HG03196 (cell line): ENCODE results near the gene ZFHX3.

Experiments used
- ATAC-seq: cut with Tn5 transposase; IDR thresholded peaks from one replicate; pipeline ENCODE4 v1.9.1; 2021; ENCODE audit not compliant: unreplicated experiment

Gene ZFHX3

DNA sequence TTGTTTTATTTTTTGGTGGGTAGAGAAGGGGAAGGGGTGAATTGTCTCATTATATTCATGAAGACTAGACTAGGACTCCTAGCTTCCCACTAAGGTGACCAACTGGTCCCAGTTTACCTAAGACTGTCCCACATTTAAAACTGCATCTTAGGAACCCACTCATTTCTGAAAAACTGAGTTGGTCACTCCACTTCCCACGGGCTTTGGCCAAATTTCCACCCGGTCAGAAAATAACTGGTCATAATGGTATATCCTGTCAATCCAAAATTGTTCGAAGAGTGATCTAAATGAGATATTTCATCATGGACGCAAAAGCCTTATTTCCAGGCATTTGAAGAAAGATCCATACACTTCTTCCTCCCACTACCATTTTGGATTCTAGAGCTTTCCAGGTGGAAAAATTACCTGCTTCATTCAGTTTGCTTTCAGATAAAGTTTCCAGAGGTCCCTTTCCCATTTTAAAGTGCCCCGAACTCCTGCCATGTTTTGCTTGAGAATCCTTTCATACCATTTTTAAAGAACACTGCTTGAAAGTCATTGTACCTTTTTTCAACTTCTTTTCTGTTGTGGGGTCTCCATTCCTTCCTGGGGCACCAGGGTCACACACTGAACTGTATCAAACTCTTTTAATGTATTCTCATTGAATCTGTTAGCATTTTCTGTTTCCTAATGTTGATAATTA, 21.8 kb upstream of the ZFHX3 start:
- no peak for ATAC-seq

GRCh38 chr16:73068541-73069401, 20.8 kb upstream of the ZFHX3 start:
- no peak for ATAC-seq

GRCh38 chr16:73067671-73068540, 20.0 kb upstream of the ZFHX3 start:
- no peak for ATAC-seq

GRCh38 chr16:73066927-73067670, 19.2 kb upstream of the ZFHX3 start:
- no peak for ATAC-seq

DNA sequence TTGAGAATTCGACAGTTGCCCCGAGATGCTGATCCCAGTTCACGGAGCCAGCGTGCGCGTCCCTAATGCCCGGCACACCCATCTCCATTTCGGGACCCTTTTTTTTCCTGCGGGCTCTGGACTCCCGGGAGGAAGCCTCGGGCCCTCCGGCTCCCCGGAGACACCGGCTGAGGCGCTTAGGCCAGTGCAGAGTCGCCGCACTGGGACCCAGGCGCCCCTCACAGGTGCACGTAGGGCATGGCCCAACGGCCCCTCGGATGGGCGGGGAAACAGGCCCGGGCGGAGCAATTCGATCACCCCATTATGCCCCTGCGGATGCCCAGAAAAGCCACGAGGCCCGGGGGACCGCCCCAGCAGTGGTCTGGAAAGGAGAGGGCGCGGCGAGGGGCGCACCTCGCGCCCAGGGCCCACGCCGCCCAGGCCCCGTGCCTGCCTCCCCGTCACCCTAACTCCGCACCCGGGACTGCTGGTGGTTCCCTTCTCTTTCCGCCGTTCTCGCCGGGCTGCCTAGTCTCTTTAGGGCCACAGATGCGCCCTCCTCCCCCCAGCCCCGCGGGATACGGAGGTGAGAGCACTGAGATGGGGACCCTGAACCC, 18.5 kb upstream of the ZFHX3 start:
- no peak for ATAC-seq

GRCh38 chr16:73065632-73066330, 17.9 kb upstream of the ZFHX3 start:
- no peak for ATAC-seq

GRCh38 chr16:73064994-73065545, 17.1 kb upstream of the ZFHX3 start:
- no peak for ATAC-seq

DNA sequence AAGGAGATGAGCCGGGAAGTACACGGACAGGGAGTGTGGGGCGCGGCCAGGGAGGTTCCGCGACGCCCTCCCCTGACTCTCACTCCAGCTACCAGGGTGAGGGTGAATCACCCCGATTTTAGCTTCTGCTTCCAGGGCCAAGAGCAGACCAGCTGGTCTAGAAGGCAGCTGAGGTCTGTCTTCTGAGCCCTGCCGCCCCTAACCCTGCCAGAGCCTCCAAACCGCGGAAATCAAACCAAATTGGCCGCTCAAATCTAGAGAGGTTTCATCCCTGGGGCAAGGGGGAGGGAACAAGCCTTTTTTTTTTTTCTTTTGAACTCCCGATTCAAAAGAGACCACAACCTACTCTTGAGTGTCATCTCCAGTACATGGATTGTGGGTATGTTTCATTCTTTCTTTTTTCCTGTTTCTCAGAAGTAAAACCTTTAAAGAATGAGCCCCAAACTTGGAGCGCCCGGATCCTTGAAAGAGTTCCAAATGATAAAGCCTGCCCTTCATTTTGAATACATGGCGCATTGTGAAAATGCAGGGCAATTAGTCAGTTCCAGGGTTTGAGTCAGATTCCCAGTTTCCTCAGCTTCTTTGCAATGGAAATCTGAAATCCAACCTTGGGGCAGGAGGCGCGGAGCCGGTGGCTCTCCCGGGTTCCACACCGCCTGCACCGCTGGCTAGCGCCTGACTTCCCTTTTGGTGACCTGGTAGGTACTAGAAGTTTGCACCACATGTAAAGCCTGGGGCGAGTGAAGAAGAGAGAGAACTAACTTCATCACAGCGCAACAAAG, 16.5 kb upstream of the ZFHX3 start:
- no peak for ATAC-seq

DNA sequence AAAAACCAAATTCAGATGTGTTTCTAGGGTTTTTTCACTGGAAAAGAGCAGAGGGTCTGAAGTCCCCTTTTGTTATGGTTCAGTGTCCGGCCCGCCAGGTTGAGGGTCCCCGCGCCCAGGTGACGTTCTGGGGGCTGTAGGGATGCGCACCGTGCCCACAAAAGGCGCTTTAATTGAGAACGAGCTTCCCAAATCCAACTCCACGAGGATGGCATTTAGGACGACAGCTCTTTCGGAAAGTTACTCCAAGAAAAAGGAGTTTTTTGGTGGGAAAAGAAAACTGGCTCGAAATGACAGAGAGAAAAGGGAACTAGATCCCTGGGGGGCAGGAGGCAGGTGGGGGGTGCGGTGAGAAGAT, 15.9 kb upstream of the ZFHX3 start:
- ATAC-seq = no peak

DNA sequence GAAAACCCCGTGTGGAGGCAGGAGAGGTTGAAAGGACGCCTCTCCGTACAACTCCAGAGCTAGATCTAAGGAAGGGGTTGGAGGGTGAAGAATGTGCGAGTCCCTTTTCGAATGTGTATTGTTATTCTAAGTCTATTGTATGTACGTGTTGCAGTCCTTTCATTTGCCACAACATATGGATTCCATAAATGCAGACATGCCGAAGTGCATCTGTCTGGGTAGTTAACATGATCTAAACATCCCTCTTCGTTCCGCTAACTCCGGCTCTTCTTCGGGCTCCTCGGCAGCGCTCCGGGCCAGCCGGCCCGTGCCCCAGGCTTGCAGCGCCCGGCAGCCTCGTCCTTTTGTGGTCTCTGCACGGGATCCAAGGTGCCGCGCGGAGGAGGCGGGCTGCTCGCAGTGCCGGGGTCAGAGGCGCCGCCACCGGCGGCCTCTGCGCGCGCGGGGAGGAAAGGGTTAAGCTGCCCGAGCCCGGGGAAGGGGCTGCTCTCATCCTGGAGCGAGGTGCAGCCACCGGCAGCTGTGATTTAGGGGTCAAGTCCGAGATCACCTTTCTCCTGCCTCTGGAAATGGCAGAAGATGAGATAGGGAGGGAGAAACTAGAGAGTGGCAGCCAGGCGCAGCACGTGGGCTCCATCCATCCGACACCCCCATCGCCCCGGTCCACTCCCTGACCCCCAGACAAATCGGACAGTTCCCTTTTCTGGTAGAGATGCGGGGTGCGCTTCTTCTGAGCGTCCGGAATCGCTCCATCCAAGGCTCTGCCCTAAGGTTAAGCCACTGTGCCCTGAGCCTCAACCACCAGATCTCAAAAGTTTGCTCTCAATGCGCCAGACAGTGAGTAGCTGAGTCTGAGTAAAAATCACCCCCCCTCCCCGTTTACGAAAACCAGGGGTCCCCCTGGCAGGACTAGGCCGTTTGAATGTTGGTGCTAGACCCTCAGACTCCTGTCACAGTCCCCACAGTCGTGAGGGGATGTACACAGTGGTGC, 15.1 kb upstream of the ZFHX3 start:
- ATAC-seq = no peak

DNA sequence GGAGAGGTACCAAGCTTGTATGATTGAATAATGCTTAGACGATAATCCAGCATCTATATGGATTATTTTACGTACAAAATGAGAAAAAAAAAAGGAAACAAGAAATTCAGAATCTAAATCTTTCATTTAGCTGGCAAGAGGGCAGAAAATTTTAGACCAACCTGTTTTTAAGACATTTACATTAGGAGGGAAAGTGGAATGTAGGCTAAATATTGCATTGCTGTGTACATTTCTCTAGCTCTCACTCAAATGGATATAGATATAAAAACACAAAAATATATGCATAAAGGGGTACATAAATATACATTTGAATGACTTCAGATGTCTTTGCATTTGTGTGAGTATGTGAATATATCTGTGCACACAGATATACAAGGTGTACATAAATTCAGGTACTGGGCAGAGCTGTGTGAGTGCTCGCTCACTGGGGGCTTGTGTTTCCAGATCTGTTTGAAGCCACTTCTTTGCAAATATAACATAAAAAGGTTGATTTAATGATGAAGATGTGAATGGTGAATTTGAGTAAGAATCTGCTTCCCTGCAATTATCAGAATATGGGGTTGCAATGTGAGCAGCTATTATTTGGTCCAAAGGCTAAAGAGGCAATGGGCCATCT, 14.2 kb upstream of the ZFHX3 start:
- ATAC-seq = no peak

GRCh38 chr16:73060892-73061490, 13.1 kb upstream of the ZFHX3 start:
- no peak for ATAC-seq

DNA sequence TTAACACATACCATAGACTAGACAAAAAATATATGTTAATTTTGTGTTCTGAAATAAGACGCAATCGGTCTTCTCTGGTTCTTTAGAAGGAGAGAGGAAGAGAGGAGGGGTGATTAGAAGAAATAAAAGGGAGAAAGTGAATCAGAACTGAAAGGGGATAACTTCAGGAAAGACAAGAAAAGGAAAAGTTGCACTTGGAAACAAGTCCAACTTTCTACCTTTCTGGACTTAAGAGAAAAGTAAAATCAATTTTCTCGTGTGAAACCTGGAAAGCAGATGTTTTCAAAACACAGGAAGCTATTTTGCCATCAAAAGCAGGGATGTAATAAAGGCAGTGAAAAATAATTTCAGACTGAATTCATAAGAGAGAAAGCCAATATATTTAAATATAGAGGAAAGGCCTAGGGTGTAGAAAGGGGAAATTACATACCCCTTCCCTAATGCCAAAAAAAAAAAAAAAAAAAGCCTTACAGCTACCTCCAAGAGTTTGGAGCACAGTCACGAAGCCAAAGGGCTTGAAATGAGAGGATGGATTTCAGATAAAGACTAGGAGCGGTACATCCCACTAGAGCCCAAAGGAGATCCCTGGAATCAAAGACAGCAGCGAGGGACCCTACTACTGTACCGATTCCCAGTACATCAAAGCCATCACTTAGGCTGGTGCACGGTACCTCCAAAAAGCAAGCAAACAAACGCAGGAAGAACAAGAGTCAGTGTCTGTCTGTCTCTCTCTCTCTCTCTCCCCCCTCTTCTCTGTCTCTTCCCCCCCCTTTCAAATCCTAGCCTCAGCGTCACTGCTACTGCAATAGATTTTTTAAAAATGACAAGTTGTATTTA, 12.1 kb upstream of the ZFHX3 start:
- ATAC-seq = no peak

GRCh38 chr16:73058616-73059409, 10.9 kb upstream of the ZFHX3 start:
- peak; percentile 27 for ATAC-seq

DNA sequence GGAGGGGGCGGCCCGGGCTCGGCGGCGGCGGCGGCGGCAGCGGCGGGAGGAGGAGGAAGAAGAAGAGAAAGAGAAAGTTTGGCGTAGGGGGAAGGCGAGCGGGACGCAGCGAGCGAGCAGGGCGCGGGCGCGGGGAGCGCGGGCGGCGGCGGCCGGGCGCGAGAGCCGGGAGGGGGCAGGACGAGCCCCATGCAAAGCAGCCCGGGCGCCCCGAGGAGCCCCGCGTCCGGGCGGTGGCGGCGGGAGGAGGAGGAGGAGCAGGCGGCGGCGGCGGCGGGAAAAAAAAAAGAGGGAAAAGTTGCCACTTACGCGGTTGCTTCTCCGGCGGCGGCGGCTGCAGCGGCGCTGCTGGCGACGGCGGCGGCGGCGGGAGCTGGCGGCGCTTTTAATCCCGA, 10.3 kb upstream of the ZFHX3 start:
- ATAC-seq = peak; percentile 68
